Left lobe of liver (tissue), 2 donors: ENCODE data around the gene OTUD3. TPM values are rescaled to one million over a fixed set of nuclear protein-coding genes. Genes with fewer than 3 reads are reported as not detected.
"Not testable (repeated sequence)": the region's sequence is repeated elsewhere in the genome, so short reads cannot be mapped to it uniquely, and the experiment has no call there.

Source experiments
- ATAC-seq: fragments of 200-7000 bp; cut with Tn5 transposase; one replicate; pipeline ENCODE4 v1.9.1; 2020; ENCODE audit warnings: mild to moderate bottlenecking, moderate library complexity
- DNase-seq: peaks from one replicate; pipeline ENCODE4 v3.0.0-alpha.2; 2020; ENCODE audit warnings: low spot score
- total RNA-seq: library from RNA; stranded (reverse); gene quantifications from one replicate; pipeline ENCODE4 v1.2.1, GENCODE V29; 2021
- donor health status: DM: no; HTN: no; CAD: no; lungs with moderate emphysema.
- donor health status: DM: no; HTN: yes; CAD: no.

OTUD3 gene
- total RNA-seq, 1 donor from 2014 or later, result 1.8 TPM

DNA sequence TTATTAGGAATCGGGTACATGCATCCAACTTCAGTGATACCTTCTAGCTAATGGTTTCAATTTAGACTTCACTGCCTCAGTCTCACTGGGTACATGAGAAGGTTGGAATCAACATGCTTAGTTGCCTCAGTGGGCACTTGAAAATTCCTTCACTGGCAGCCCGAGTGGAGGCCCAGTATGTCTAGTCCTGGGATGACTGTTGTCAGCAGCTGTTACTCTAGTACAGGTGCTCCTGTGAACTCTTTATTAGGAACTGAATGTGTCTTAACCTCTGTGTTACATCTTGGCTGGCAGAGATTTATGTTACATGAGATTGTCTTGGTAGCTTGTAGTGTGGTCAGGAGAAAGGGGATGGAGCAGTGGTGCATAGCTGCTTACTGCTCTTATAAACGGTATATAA is 27.8 kb downstream of the OTUD3 start:
- DNase-seq (no peak), ATAC-seq (no peak)

DNA sequence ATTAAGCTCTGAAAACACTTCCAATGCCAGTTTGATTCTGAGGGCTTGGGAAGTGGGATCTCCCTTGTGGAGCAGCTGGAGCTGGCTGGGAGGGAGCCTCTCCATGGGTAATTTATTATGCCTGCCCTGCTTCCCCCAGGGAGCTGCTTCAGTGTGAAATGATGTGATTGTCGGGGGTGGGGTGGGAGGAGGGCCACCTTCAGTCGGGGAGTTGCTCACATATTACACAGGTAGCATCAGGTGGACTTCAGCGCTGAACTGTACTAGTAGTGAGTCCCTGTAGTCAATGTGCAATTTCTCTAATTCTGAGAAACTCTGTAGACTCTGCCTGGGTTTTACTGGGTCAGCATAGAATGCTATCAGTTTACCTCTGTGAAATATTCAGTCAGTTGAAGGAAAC is 28.5 kb downstream of the OTUD3 start:
- DNase-seq (no peak), ATAC-seq (no peak)

DNA sequence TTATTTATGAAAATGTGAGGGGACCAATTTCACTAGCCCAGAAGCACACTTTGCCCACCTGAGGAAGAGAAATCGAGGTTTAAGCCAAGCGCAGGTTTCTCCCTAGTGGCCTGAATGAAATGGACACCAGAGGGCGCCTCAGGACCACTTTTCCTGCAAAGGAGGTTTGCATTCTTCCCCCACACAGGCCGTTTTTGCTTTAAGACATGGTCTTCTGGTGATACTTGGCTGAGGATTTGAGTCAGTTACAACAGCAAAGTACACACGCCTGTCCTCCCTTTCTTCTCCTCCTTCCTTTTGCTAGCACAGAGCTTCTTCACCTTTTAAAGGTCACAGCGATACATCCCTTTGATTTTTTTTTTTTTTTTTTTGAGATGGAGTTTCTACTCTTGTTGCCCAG is 35.9 kb downstream of the OTUD3 start:
- peak; percentile 86 for ATAC-seq

DNA sequence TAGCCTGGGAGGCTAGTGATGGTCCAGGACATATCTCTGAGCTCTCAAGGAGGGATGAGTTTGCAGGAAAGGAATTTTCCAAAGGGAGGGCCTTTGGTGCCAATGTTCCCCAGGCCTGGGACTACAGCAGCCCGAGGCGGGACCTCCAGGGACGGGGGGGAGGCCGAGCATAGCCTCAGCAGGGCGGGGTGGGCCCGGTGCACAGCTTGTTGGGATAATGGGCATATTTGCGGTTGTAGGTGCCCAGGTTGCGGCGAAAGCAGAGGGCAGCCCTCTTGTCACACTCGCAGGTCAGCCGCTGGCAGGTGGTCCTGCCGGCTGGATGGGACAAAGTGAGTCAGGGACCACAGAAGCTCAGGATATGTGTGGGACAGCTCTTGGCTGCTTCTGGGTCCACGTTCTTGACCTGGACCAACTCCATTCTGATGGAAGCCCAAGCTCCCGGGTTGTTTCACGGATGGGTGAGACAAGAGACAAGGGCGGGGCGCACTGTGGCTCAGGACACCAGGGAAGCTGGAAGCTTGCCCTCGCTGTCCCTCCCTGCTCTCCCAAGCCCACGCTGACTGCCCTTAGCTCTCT is 38.0 kb downstream of the OTUD3 start:
- no peak for DNase-seq
- ATAC-seq, result no peak

More for the DNA sequence above, 35.9 kb downstream of the OTUD3 start:
- DNase-seq, result peak; percentile 77

DNA sequence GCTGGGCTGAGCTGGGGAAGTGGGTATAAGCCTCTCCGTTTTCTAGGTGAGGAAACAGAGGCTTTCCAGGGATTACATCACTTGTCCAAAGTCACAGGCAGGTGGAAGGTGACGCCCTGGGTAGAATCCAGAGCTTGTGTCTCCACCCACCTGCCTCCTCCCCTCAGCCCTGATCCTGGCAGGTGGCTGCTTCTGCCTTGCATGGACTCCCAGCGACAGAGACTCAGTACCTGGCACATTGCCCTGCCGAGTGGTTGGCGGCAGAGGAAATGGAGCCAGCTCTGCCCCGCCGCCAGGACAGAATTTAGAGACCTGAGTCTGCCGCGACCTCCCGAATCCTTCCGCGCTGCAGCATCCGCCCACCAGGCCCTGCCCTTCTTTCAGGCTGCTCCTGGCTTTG is 39.1 kb downstream of the OTUD3 start:
- DNase-seq (no peak), ATAC-seq (peak; percentile 22)

DNA sequence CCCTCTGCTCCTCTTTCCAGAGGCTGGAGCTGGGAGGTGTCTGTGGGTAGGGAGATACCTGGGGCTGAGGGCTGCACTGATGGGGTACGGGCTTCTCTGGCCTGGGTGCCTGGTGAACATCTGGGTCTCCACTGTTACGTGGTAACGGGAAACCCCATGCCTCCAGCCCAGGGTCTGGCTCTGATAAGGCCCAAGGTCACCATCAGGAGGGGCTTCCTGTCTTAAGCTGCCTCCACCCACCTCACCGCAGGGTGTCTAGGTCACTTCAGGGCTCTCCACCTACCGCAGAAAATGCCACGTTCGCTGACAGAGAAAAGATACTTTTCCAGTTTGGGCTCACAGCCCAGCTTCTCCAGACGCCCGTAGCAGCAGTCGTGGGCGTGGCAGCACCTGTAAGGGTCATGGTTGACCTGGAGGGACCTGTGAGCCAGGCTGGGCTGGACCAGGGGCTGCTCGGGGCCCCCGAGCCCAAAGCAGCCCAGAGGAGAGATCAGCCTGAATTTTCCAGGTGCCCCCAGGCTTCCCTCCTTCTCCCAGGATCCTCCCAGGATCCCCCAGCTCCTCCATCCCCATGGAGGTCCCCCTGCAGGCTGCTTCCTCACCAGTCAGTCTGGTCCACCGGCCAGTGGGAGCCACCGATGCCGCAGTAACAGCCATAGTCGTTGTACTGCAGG is 40.0 kb downstream of the OTUD3 start:
- ATAC-seq (no peak), DNase-seq (no peak)

DNA sequence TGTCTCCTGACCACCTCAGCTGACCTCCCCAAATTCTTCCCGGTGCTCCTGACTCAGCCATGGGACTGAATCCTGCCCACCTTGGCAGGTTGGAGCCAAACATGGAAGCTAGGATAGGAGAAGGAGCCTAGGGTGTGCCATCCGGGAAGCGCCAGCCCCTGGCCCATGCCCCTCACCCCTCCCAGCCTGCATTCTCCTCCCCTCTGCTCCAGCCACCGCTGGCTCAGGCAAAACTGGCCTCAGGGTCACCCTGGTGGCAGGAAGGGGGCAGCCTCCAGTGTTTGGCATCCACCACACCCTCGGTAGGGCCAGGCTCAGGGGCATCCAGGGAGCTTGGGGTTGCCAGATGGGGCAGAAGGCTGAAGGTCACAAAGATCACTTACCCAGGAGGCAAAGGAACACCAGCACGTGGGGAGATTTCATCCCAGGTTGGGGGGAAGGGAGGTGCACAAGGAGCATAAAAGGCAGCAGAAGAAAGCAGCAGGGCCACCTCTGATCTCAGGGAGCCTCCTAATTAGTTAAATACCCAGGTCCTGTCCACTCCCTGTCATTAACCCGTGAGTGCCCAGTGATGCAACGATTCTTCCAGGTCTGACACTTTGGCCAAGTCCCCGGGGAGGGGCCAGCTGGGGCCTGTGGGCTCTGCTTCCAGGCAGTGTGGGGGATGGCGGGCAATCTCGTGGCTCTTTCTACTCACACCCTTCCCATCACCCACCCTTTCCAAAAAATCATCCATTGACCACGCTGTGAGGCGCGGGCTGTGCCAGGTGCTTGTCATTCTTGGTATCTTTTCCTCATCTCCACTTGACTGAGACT is 41.1 kb downstream of the OTUD3 start, which contains the start of gene PLA2G2E:
TSS of gene PLA2G2E (minus strand) at position 481 of the 816 bp plus-strand sequence. CDS start at position 423, 58 bp downstream.
- no peak for DNase-seq
- no peak for ATAC-seq

DNA sequence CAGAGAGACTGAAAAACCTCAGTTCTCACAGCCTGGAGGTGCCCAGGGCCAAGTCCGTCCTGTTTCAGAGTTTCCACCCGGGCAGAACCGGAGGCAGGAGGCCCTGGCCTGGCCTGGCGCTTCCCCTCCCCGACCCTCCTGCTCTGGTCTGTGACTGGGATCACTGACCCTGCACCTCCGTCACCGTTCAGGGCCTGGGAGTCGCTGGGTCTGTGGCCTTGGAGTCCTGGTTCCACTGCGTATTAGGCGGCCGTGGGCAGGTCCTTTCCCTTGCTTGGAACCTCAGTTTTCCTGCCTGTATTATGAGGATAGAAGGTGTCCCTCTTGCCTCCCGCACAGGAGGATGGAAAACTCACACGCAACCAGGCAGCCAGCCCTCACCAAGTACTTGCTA is 41.8 kb downstream of the OTUD3 start:
- no peak for DNase-seq

DNA sequence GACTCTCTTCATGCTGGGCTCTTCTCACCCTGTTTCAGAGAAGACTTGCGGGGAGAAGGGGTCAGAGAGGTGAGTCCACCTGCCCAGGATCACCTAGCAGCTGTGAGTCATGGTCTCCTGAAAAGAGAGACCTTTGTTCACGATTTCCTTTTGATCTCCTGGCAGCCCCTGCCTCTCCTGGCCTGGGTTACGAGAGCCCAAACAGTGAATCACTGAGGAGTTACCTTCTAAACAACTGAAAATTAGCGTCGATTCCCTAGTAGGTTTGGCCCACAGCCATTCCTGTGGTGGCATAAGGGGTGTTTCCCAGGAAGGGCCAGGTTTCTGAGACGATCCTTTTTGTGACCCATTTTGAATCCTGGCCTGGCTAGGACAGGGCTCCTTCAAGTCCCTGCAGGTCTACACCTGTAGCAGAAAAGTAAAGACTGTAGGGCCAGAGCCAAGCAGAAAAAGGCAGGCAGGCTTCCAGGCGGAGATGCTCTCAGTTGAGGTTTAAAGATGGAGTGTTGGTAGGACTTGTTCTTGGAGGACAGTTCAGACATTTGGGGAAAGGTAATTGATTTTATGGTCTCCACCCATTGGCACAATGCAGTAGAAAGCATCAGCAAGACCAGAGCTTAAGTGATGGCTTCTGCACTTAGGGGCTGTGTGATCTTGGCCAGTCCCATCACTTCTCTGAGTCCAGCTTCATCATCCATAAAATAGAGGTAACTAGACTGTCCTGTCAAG is 43.3 kb downstream of the OTUD3 start:
- no peak for DNase-seq
- ATAC-seq, result no peak

More for the DNA sequence above, 41.8 kb downstream of the OTUD3 start:
- ATAC-seq, result no peak

DNA sequence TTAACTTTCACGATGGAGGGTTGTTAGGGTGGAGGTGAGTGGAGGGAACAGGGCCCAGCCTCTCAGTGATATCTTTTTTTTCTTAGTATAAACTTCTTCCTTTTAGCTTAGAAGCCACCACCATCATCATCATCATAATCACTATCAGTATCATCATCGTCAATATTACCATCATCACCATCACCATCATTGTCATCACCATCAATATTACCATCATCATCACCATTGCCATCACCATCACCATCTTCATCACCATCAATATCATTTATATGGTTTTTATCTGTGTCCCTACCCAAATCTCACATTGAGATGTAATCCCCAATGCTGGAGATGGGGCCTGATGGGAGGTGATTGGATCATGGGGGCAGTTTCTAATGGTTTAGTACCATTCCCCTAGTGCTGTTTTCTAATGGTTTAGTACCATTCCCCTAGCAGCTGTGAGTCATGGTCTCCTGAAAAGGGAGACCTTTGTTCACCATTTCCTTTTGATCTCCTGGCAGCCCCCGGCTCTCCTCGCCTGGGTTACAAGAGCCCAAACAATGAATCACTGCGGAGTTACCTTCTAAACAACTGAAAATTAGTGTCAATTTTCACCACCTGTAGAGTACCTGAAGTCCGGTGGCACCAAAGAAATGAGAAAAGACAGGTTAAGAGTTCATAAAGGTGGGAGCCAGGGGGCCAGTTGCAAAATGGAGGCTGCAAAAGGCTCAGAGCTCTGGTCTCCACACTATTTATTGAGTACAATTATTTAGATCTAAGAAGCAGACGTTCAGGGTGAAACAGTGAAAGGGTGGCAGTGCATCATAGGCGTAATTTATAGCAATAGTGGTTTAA is 44.3 kb downstream of the OTUD3 start:
- DNase-seq, result no peak
- no peak for ATAC-seq

DNA sequence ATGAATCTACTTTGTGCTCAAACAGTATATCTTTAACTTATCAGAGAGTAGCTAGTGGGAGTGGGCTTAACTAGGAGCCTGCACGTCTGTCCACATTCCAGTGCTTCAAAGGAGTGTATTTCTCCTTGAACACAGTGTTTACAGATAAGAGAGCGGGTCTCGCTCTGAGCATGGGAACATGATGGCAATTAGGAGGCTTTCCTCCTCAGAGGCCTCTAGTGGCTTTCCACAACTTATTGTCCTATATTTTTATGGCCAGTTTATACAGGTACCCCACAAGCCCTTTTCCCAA is 44.9 kb downstream of the OTUD3 start:
- ATAC-seq, DNase-seq: not testable (repeated sequence)

DNA sequence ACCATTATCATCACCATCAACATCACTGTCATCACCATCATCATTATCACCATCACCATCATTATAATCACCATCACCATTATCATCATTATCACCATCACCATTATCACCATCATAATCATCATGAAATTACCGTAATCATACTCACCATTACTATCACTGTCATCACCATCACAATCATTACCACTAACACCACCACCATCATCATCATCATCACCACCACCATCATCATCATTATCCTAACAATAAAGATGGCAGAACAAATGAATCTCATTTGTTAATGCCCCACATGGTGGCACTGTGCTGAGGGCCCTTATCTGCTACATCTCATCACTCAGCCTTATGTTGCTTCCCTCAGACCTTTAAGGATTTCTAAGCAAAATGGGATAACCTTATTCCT is 50.7 kb downstream of the OTUD3 start:
- DNase-seq, result no peak
- ATAC-seq, result no peak

DNA sequence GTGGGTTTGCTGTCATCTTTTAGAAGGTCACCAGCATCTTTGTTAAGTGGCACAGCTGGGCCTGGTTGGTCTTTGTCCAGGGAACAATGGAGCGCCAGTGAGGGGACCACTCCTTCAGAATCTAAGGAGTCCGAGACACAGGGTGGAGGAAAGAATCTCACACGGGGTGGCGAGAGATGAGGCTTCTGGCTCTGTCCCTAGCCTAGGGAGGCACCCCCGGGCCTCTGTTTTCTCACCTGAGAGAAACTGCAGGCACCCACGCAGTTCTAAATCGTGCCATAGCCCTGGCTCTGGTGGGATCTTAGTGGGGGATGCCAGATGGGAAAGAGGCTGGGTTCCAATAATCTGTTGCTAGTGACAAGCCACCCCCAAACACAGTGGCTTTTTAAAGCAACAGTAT is 52.1 kb downstream of the OTUD3 start:
- DNase-seq (no peak), ATAC-seq (no peak)

DNA sequence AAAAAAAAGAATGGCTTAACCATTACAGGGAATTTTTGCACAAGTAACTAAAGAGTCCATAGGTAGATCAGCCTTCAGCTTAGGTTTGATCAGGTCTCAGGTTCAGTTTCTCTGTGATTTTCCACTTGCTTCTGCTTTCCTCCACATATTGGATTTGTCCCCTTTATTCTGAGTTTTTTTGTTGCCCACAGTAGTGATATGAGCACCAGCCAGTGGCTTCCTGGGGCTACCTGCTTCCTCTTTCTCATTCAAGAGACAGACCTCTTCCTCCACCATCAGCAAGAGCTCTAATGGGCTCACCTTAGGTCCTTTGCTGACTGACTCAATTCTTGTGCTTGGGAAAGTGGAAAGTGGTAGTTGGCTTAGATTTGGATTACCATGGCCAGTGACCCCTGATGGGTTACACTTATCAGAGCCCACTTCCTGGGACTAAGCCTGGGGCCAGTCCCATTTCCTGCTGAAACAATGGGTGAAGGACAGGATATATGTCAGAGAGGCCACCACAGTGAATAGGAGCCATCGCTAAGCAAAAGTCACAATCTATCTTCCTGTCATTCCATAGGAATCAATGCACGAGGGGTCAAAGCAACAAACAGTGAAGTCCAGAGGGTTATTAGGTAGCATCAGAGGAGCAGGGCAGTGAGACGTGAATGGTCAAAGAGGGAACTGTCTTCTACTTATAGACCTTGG is 54.0 kb downstream of the OTUD3 start:
- ATAC-seq (peak; percentile 58), DNase-seq (no peak)

DNA sequence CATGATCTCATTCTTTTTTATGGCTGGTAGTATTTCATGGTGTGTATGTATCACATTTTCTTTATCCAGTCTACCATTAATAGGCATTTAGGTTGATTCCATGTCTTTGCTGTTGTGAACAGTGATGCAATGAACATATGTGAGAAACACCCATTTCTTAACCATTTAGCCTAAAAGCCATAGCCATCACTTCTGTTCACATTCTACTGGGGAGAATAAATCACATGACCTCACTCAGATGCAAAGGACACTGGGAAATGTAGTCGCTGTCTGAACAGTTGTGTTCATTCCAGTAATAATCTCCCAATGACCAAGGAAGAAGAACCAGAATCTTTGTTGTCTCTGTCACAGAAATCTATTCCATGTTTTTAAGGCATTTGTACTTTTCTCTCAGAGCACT is 56.3 kb downstream of the OTUD3 start:
- no peak for ATAC-seq
- no peak for DNase-seq

DNA sequence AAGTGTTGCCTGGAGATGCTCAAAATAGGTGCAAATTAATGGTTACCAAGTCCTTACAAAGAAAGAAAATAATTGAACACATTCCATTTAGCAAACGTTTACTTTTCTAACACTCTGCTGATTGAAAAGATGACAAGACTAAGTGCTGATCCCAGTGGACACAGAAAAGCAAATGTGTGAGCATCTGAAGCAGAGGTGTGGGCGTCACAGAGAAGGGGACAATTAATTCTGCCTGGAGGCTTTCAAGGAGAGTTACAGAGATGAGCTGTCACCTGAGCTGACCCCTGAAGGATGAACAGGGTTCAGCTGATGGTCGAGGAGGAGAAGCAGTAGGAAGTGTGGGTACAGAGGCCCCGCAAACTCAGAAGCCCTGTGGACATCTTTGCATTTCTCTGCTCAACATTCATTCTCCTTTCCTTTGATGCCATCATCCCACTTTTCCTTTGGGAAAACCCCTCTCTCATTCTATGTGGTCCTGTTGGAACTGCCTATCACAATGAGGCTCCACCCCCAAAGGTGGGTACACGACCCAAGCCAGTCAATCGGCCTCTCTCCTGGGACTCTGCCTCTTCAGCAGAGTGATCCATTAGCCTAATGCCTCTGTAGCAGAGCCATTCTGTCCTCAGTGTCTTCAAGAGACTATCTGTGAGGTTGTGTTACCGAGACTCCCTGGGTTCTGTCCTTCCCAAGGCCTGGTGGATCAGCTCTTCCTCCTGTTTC is 58.5 kb downstream of the OTUD3 start:
- DNase-seq (no peak), ATAC-seq (no peak)

DNA sequence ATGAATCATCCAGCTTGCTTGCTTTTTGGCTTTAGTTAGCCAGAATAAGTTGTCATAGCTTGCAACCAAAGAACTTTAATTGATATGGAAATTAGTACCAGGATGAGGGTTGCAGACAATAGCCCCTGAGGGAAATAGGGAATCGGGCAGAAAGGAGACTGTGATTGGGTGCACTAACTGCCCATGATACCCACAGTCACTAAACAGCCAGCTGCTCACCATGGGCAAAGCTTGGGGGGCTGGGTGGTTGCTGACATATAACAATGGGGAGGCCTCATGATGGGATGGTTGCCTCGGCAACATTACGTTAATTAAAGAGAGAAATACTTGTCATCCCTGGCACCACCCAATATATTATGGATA is 59.0 kb downstream of the OTUD3 start:
- ATAC-seq (no peak), DNase-seq (no peak)

DNA sequence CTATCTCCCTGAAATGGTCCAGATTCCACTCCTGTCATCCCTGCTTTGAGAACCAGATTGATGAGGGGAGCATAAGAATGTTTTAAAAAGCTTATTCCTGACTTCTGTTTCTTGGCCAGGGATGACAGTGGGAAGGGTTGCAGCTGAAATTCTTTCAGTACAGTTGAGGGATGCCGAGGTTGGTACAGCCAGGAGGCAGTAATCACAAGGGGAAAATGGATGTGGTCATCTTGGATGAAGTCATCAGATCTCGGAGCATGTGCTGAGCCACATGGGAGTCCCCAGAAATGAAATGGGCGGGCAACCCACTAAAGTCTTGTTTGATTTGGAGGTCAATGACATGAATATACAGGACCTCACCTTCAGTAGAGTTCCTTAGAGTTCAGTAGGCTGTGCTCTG is 59.9 kb downstream of the OTUD3 start:
- ATAC-seq (no peak), DNase-seq (no peak)

DNA sequence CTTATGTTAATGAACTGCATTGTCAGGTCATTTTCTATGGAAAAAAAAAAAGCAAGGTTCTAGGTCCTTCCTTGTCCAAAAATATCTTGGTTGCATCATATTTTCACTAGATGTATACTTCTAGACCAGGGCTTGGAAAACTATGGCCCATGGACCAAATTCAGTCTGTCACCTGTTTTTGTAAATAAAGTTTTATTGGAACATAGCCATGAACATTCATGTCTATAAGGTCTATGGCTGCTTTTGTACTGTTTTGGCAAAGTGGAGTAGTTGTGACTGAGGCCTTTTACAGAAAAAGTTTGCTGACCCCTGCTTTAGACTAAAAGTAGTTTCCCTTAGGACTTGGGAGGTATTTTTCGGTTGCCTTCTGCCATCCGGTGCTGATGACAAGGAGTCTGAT is 60.5 kb downstream of the OTUD3 start:
- DNase-seq (no peak), ATAC-seq (no peak)
